Nephron (organoid): Measurements from ENCODE around the gene ASAP2.

ENCODE experiments used
- H3K27ac Mint-ChIP-seq, 3 experiments: 2 replicates each; pipeline ENCODE4 v1.8.0; 2020; ENCODE audit warnings: mixed read lengths in 3 of 3, mild to moderate bottlenecking in 2 of 3, moderate library complexity in 1 of 3
- H3K27me3 Mint-ChIP-seq: 2 replicates; pipeline ENCODE4 v1.8.0; 2021; ENCODE audit warnings: low read depth, mild to moderate bottlenecking, moderate library complexity, mixed read lengths
- H3K36me3 Mint-ChIP-seq: 2 replicates; pipeline ENCODE4 v1.8.0; 2020; ENCODE audit warnings: low read depth, mixed read lengths
- H3K4me1 Mint-ChIP-seq: 2 replicates; pipeline ENCODE4 v1.8.0; 2020; ENCODE audit warnings: mixed read lengths
- H3K4me3 Mint-ChIP-seq, 3 experiments: 2 replicates each; pipeline ENCODE4 v1.8.0; 2020; ENCODE audit warnings: mild to moderate bottlenecking in 3 of 3, mixed read lengths in 3 of 3, moderate library complexity in 2 of 3
- H3K9me3 Mint-ChIP-seq: 2 replicates; pipeline ENCODE4 v1.8.0; 2020; ENCODE audit warnings: mixed read lengths
- TF ChIP-seq, protein P1 (sequence below), 3 experiments: fragments of 200-600 bp; sonication (generic); IDR thresholded peaks; one replicate each; pipeline ENCODE4 v1.5.0; 2021; ENCODE audit warnings: antibody characterized with exemption in 3 of 3; ENCODE audit not compliant: unreplicated experiment in 3 of 3

ASAP2 gene

DNA sequence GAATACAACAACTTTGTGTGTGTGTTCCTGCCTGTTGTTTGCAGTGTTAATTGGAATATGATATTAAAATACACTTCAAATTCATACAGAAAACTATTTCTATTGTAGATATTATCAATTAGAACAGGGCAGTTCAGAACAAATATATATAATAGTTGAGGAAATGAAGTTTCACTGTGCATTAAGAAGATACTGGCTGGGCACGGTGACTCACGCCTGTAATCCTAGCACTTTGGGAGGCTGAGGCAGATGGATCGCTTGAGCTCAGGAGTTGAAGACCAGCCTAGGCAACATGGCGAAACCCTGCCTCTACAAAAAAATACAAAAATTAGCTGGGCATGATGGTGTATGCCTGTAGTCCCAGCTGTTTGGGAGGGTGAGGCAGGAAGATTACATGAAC, 79.3 kb downstream of the ASAP2 start:
- Mint-ChIP-seq H3K36me3 (peaks cover 47% of the 10 kb centered on the region), H3K27ac (no peak overlapping the region), H3K4me3 (no peak overlapping the region), H3K9me3 (no peaks in the 10 kb centered on the region), H3K27me3 (peaks cover 3% of the 10 kb centered on the region), H3K4me1 (peaks cover 54% of the 10 kb centered on the region)
- TF ChIP-seq, protein P1, sequence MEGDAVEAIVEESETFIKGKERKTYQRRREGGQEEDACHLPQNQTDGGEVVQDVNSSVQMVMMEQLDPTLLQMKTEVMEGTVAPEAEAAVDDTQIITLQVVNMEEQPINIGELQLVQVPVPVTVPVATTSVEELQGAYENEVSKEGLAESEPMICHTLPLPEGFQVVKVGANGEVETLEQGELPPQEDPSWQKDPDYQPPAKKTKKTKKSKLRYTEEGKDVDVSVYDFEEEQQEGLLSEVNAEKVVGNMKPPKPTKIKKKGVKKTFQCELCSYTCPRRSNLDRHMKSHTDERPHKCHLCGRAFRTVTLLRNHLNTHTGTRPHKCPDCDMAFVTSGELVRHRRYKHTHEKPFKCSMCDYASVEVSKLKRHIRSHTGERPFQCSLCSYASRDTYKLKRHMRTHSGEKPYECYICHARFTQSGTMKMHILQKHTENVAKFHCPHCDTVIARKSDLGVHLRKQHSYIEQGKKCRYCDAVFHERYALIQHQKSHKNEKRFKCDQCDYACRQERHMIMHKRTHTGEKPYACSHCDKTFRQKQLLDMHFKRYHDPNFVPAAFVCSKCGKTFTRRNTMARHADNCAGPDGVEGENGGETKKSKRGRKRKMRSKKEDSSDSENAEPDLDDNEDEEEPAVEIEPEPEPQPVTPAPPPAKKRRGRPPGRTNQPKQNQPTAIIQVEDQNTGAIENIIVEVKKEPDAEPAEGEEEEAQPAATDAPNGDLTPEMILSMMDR (IDR thresholded peaks at IDR 0.05; ENCODE audit: unreplicated experiment in 3 of 3), result no peak

DNA sequence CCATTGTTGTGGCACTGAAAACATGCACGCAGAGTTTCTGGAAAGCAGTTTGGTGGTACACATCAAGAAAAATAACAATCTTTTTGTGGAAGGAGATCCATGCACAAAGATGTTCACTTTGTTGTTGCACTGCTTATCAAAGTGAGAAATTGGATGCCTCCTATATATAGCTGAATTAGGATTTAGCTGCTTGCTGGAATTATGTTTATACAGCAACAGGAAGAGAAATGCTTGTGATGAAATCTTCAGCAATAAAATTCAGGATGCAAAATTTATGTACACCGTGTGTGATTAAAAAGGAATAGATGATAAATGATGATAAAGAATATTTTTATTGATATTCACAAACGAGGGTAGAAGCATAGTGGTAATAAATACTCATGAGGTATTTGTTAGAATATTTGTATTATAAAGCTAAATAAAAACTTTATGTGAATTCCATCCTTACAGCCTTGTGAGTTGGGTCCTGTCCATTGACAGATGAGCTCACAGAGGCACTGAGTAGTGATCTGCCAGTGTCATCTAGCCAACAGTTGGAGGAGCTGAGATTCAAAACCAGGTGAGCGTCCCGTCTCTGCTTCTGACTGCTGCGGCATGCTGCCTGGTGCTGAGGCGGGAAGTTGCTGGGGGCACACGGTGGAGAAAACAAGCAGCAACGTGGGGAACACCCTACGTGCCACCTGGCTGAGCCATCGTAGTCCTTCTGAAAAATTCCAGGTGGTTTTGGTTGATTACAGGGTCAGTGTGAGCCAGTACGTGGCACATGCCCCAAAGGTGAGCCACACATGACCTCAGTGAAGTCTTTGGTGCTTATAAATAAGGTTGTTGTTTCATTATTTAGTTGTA, 80.2 kb downstream of the ASAP2 start:
- Mint-ChIP-seq H3K4me1 (peaks cover 53% of the 10 kb centered on the region), H3K4me3 (no peak overlapping the region), H3K36me3 (peaks cover 47% of the 10 kb centered on the region), H3K9me3 (no peaks in the 10 kb centered on the region), H3K27ac (no peak overlapping the region), H3K27me3 (peaks cover 3% of the 10 kb centered on the region)
- TF ChIP-seq, protein P1 (IDR thresholded peaks at IDR 0.05; ENCODE audit: unreplicated experiment in 3 of 3), result no peak

DNA sequence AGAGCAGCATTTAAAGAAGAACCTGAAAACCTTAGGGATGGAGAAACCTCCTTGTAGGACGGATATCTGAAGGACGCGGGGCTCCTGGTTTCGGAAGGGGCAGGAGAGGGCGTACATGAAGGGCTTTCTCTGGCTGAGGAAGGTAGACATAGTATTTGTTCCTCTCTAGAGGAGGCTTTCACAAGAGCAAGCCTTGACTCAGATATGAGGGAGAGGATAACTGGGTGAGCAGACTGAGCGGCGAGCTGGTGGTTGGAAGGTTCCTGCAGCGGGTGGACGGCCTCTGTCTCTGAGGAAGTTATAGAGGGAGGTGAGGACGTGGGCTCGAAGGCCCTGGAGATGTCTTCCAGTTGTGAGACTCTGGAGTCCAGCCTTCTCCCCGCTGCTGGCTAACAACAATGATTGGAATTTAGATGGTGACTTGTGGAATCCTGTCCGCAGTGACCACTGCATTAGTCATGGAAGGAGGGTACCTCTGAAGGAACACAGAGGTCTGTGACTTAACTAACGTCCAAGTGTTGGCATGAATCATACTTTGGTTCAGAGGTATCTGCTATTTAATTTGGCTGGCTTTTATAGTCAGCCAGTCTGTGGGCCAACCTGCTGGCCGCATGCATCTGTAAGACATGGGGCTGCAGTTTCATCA, 80.9 kb downstream of the ASAP2 start:
- H3K4me3 Mint-ChIP-seq, result no peak overlapping the region
- H3K27ac Mint-ChIP-seq, result no peak overlapping the region
- peaks cover 47% of the 10 kb centered on the region for H3K4me1 Mint-ChIP-seq
- TF ChIP-seq, protein P1 (IDR thresholded peaks at IDR 0.05; ENCODE audit: unreplicated experiment in 3 of 3), result no peak
- no peaks in the 10 kb centered on the region for H3K9me3 Mint-ChIP-seq
- peaks cover under 1% of the 10 kb centered on the region for H3K27me3 Mint-ChIP-seq
- peaks cover 44% of the 10 kb centered on the region for H3K36me3 Mint-ChIP-seq

DNA sequence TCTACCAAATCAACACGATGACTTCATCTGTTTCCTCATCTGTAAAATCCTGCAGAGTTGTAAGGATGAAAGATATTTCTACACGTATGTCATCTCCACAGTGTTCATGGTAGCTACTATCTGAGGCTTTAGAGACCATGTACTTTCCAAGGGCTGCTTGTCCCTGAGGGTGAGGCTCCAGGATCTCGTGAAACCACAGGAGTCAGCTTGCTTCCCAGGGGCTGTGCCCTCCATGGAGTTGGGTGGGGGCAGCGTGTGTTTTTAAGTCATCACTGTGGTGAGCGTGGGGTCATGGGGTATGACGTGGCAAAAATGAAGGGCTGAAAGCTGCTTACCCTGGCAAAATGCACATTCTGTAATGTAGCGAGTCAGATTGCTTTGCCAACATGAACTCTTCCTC, 81.6 kb downstream of the ASAP2 start:
- Mint-ChIP-seq H3K4me1 (peaks cover 42% of the 10 kb centered on the region), H3K27ac (no peak overlapping the region), H3K4me3 (no peak overlapping the region), H3K27me3 (no peaks in the 10 kb centered on the region), H3K36me3 (peaks cover 39% of the 10 kb centered on the region), H3K9me3 (no peaks in the 10 kb centered on the region)
- TF ChIP-seq, protein P1 (IDR thresholded peaks at IDR 0.05; ENCODE audit: unreplicated experiment in 3 of 3), result no peak

DNA sequence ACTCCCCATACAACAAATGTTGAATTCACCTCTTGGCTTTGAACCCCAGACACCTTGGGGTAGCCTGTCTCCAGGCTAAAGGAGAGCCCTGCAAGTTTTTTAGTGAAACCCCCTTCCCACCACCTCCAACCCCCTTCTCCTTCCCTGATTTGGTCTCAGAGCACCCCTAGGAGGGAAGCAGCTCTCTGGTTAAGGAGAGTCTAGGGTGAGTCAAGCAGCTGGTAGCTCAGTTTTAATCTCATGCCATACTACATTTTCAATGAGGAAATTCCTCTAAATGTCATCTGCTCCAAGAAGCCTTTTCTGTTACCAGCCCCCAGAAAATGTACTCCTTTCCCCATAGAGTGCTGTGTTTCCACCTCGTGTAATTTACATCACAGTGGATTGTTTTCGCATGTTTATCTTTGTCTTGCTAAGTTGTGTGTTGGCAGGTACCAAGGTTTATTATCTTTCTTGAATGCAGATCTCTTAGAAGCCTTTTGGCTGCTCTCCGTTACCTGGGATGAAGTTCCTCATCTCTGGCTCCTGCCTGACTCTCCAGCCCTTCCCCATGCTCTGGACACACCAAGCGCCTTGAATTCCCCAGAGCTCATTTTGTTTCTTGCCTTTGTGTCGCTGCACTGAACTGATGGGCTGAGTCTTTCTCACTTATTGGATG, 82.2 kb downstream of the ASAP2 start:
- H3K27me3 Mint-ChIP-seq, result no peaks in the 10 kb centered on the region
- peaks cover 34% of the 10 kb centered on the region for H3K36me3 Mint-ChIP-seq
- TF ChIP-seq, protein P1 (IDR thresholded peaks at IDR 0.05; ENCODE audit: unreplicated experiment in 3 of 3), result no peak

More for the DNA sequence above, 82.2 kb downstream of the ASAP2 start:
- Mint-ChIP-seq H3K9me3 (no peaks in the 10 kb centered on the region), H3K4me3 (no peak overlapping the region), H3K27ac (no peak overlapping the region), H3K4me1 (peaks cover 37% of the 10 kb centered on the region)
